Natural killer cell (primary cell): Measurements from ENCODE around the gene USP35. TPM values are rescaled to one million over a fixed set of nuclear protein-coding genes. Genes with fewer than 3 reads are reported as not detected.

Experiments used
- ATAC-seq, 3 donors: fragments of 150-1000 bp in 2 of 3; fragments of 200-7000 bp in 1 of 3; cut with Tn5 transposase; 1 replicate in 1 of 3; 2 replicates in 2 of 3; pipeline ENCODE4 v1.10.0; 2021; ENCODE audit warnings: mild to moderate bottlenecking in 2 of 3, moderate library complexity in 2 of 3
- DNase-seq, 2 donors: peaks; one replicate each; pipeline versions ENCODE4 v3.0.0 to v3.0.0-alpha.2; 2013 to 2021; ENCODE audit warnings: mixed read lengths in 1 of 2
- H3K27ac ChIP-seq: one replicate; pipeline ENCODE4 v1.5.1; 2013; ENCODE audit warnings: mild to moderate bottlenecking, low read length
- H3K27me3 ChIP-seq: one replicate; pipeline ENCODE4 v1.6.1; 2013; ENCODE audit warnings: low read length; ENCODE audit not compliant: control insufficient read depth, insufficient read depth
- H3K36me3 ChIP-seq: one replicate; pipeline ENCODE4 v1.6.1; 2013; ENCODE audit warnings: low read length; ENCODE audit not compliant: control insufficient read depth, insufficient read depth
- H3K4me1 ChIP-seq: one replicate; pipeline ENCODE4 v1.6.1; 2013; ENCODE audit warnings: low read length; ENCODE audit not compliant: control insufficient read depth, insufficient read depth
- H3K4me3 ChIP-seq: one replicate; pipeline ENCODE4 v1.5.1; 2013; ENCODE audit warnings: low read length
- H3K9me3 ChIP-seq: one replicate; pipeline ENCODE4 v1.6.1; 2013; ENCODE audit warnings: low read length; ENCODE audit not compliant: control insufficient read depth, insufficient read depth
- H3K27ac Mint-ChIP-seq, 2 donors: one replicate each; pipeline ENCODE4 v1.8.0; 2022; ENCODE audit warnings: mild to moderate bottlenecking in 2 of 2, mixed read lengths in 2 of 2, moderate library complexity in 1 of 2
- H3K27me3 Mint-ChIP-seq, 2 donors: one replicate each; pipeline ENCODE4 v1.8.0; 2022; ENCODE audit warnings: low read depth in 2 of 2, mixed read lengths in 2 of 2
- H3K36me3 Mint-ChIP-seq: one replicate; pipeline ENCODE4 v1.8.0; 2022; ENCODE audit warnings: mixed read lengths
- H3K4me1 Mint-ChIP-seq, 2 donors: one replicate each; pipeline ENCODE4 v1.8.0; 2022; ENCODE audit warnings: mixed read lengths in 2 of 2
- H3K4me3 Mint-ChIP-seq: one replicate; pipeline ENCODE4 v1.8.0; 2022; ENCODE audit warnings: mild to moderate bottlenecking, moderate library complexity, mixed read lengths
- H3K9me3 Mint-ChIP-seq, 2 donors: one replicate each; pipeline ENCODE4 v1.8.0; 2022; ENCODE audit warnings: mixed read lengths in 2 of 2
- WGBS: methylation state at CpG from one replicate; pipeline ENCODE4 v1.1.7; 2013; ENCODE audit warnings: missing lambda C conversion rate; ENCODE audit not compliant: insufficient coverage; 5-methylcytosine and 5-hydroxymethylcytosine counted together
- intact Hi-C: fragments of 100-400 bp; cut with micrococcal nuclease; formaldehyde crosslinking; loops from one replicate; pipeline ENCODE4 v1.14.2; 2022
- total RNA-seq, 4 donors: library from RNA; stranded (reverse); fragments of 120-200 nt in 1 of 4; gene quantifications; one replicate each; pipeline versions ENCODE4 v1.2.3 to v1.2.4, GENCODE V29; 2013 to 2022
- TF ChIP-seq, protein P1 (sequence below): fragments of 200-600 bp; IDR thresholded peaks from one replicate; pipeline ENCODE4 v1.8.0; 2022; ENCODE audit warnings: antibody characterized with exemption

The USP35 gene
- total RNA-seq, 3 donors from 2014 or later (not counting 1 experiment from before 2014, with no cell fraction given) = 6.1 to 8.5 (median 8.1) TPM

DNA sequence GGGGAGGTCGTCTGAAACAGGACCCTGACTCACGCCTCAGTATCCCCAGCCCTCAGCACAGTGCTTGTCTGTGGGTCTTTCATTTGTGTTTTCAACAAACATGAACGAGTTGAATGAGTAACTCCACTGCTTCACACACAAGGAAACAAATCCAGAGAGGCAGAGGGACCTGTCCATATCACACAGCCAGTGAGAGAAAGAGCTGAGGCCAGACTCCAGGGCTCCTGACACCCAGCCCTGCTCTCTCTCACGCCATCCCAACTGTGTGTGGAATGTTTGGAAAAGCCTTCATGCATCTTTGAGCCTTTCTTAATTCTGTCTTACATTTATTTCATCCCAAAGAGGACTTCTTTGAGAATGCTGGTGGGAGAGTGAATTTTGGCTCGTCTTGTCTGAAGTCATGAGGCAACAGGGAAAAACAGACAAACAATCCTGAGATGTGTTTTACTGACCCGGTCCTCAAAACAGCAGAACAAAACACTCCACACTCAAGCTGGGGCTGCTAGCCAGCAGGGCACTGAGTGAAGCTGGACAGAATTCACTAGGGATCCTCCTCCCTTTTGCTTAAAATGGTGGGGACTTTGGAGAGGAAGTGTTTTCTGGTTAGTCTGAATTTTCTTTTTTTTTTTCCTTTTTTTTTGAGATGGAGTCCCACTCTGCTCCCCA lies 29.6 kb upstream of the USP35 start:
- Mint-ChIP-seq H3K27me3 (no peaks in the 10 kb centered on the region), H3K4me1 (no peaks in the 10 kb centered on the region), H3K36me3 (no peaks in the 10 kb centered on the region), H3K4me3 (no peak overlapping the region), H3K27ac (no peak overlapping the region), H3K9me3 (no peaks in the 10 kb centered on the region)
- TF ChIP-seq, protein P1, sequence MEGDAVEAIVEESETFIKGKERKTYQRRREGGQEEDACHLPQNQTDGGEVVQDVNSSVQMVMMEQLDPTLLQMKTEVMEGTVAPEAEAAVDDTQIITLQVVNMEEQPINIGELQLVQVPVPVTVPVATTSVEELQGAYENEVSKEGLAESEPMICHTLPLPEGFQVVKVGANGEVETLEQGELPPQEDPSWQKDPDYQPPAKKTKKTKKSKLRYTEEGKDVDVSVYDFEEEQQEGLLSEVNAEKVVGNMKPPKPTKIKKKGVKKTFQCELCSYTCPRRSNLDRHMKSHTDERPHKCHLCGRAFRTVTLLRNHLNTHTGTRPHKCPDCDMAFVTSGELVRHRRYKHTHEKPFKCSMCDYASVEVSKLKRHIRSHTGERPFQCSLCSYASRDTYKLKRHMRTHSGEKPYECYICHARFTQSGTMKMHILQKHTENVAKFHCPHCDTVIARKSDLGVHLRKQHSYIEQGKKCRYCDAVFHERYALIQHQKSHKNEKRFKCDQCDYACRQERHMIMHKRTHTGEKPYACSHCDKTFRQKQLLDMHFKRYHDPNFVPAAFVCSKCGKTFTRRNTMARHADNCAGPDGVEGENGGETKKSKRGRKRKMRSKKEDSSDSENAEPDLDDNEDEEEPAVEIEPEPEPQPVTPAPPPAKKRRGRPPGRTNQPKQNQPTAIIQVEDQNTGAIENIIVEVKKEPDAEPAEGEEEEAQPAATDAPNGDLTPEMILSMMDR = no peak
- Histone ChIP-seq H3K9me3 (no peaks in the 10 kb centered on the region), H3K36me3 (no peaks in the 10 kb centered on the region), H3K27me3 (no peaks in the 10 kb centered on the region), H3K27ac (no peak overlapping the region), H3K4me1 (no peaks in the 10 kb centered on the region), H3K4me3 (no peak overlapping the region)
- WGBS = 92% methylated on average over 3 of the region's 6 CpGs
- intact Hi-C loops = no loop called here
- DNase-seq (no peak), ATAC-seq (no peak)

DNA sequence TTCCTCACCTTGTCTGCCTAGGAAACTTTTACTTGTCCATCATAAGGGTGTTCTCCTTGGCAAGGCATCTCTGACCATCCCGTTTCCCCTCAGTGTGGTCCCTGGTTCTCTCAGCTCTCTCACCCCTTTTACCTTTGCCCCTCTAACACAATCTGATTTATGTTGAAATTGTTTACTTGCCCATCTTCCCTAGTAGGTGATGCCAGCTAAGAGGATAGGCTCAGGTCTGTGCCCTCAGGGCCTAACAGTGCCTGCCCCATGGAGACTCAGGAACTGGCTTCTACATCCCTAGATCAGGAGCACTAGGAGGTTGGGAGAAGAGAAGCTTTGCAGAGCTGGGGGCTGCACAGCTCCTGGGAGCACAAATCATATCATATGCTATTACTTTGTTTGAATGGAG lies 28.2 kb upstream of the USP35 start:
- no peaks in the 10 kb centered on the region for H3K27me3 ChIP-seq
- no peak overlapping the region for H3K4me3 ChIP-seq
- 80% methylated on average over 1 of the region's 1 CpG for whole genome bisulfite sequencing
- no peaks in the 10 kb centered on the region for H3K9me3 ChIP-seq
- no peaks in the 10 kb centered on the region for H3K36me3 ChIP-seq
- no peaks in the 10 kb centered on the region for H3K4me1 Mint-ChIP-seq
- H3K36me3 Mint-ChIP-seq = no peaks in the 10 kb centered on the region
- intact Hi-C loops = no loop called here
- DNase-seq (no peak), ATAC-seq (no peak)
- H3K27ac ChIP-seq = no peak overlapping the region
- no peaks in the 10 kb centered on the region for H3K9me3 Mint-ChIP-seq
- TF ChIP-seq, protein P1 = no peak
- no peaks in the 10 kb centered on the region for H3K4me1 ChIP-seq
- no peaks in the 10 kb centered on the region for H3K27me3 Mint-ChIP-seq
- H3K27ac Mint-ChIP-seq = no peak overlapping the region
- no peak overlapping the region for H3K4me3 Mint-ChIP-seq

DNA sequence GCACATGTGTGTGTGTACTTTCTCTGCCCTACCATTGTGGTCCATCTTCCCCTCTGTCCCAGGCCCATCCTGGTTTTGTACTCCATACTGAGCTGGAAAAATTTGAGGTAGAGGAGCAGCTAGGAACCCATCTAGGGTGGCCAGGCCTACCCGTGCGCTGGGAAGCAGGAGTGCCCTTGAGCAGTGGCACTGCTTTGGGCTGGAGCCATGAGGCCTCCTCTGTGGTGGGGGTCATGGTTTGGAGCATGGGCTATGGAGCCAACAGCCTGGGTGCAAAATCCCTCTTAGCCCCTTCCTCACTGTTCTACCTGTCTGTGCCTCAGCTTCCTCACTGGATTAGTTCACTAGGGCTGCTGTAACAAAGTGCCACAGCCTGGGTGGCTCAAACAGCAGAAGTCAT lies 27.4 kb upstream of the USP35 start:
- no peaks in the 10 kb centered on the region for H3K4me1 ChIP-seq

More for the DNA sequence above, 27.4 kb upstream of the USP35 start:
- H3K4me3 ChIP-seq = no peak overlapping the region
- no peaks in the 10 kb centered on the region for H3K9me3 ChIP-seq
- DNase-seq = no peak
- no peaks in the 10 kb centered on the region for H3K9me3 Mint-ChIP-seq
- no peaks in the 10 kb centered on the region for H3K36me3 ChIP-seq
- H3K4me3 Mint-ChIP-seq = no peak overlapping the region
- H3K36me3 Mint-ChIP-seq = no peaks in the 10 kb centered on the region
- no peak overlapping the region for H3K27ac ChIP-seq
- no peak overlapping the region for H3K27ac Mint-ChIP-seq
- WGBS = 88% methylated on average over 2 of the region's 2 CpGs
- TF ChIP-seq, protein P1 = no peak
- H3K27me3 Mint-ChIP-seq = no peaks in the 10 kb centered on the region
- no peaks in the 10 kb centered on the region for H3K4me1 Mint-ChIP-seq
- no peak for ATAC-seq
- intact Hi-C loops = no loop called here
- no peaks in the 10 kb centered on the region for H3K27me3 ChIP-seq
